ENCODE results near the gene FOLR2.

DNA sequence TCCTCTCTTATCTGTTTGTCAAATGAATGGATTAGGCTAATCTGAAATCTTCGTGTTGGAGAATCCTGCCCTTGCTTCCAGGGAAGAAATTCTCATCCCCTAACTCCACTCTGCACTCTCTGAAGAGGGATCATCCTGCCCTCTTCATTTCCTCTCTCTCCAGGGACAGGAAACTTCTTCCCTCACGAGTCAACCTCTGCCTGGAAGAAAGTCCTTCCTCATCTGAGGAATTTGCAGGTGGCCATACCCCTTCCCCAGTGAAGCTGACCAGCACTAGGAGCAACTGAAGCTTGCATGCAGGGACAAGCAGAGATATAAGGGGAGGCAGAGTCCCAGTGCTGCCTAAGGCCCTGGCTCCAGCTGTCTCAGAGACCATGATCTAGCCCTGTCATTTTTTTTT lies 31.0 kb downstream of the FOLR2 start:
- TF ChIP-seq EZH2phosphoT487 (IDR thresholded peaks at IDR 0.05; ENCODE audit: borderline replicate concordance, low read depth) = no peak
- TF ChIP-seq FOSL2 (IDR thresholded peaks at IDR 0.05; ENCODE audit: borderline replicate concordance, low read depth) = no peak
- TF ChIP-seq, protein P1, sequence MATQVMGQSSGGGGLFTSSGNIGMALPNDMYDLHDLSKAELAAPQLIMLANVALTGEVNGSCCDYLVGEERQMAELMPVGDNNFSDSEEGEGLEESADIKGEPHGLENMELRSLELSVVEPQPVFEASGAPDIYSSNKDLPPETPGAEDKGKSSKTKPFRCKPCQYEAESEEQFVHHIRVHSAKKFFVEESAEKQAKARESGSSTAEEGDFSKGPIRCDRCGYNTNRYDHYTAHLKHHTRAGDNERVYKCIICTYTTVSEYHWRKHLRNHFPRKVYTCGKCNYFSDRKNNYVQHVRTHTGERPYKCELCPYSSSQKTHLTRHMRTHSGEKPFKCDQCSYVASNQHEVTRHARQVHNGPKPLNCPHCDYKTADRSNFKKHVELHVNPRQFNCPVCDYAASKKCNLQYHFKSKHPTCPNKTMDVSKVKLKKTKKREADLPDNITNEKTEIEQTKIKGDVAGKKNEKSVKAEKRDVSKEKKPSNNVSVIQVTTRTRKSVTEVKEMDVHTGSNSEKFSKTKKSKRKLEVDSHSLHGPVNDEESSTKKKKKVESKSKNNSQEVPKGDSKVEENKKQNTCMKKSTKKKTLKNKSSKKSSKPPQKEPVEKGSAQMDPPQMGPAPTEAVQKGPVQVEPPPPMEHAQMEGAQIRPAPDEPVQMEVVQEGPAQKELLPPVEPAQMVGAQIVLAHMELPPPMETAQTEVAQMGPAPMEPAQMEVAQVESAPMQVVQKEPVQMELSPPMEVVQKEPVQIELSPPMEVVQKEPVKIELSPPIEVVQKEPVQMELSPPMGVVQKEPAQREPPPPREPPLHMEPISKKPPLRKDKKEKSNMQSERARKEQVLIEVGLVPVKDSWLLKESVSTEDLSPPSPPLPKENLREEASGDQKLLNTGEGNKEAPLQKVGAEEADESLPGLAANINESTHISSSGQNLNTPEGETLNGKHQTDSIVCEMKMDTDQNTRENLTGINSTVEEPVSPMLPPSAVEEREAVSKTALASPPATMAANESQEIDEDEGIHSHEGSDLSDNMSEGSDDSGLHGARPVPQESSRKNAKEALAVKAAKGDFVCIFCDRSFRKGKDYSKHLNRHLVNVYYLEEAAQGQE (IDR thresholded peaks at IDR 0.05; ENCODE audit: low read depth, low read length) = no peak
- TF ChIP-seq, protein P2, sequence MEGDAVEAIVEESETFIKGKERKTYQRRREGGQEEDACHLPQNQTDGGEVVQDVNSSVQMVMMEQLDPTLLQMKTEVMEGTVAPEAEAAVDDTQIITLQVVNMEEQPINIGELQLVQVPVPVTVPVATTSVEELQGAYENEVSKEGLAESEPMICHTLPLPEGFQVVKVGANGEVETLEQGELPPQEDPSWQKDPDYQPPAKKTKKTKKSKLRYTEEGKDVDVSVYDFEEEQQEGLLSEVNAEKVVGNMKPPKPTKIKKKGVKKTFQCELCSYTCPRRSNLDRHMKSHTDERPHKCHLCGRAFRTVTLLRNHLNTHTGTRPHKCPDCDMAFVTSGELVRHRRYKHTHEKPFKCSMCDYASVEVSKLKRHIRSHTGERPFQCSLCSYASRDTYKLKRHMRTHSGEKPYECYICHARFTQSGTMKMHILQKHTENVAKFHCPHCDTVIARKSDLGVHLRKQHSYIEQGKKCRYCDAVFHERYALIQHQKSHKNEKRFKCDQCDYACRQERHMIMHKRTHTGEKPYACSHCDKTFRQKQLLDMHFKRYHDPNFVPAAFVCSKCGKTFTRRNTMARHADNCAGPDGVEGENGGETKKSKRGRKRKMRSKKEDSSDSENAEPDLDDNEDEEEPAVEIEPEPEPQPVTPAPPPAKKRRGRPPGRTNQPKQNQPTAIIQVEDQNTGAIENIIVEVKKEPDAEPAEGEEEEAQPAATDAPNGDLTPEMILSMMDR (IDR thresholded peaks at IDR 0.05) = no peak
- TF ChIP-seq, protein P3, sequence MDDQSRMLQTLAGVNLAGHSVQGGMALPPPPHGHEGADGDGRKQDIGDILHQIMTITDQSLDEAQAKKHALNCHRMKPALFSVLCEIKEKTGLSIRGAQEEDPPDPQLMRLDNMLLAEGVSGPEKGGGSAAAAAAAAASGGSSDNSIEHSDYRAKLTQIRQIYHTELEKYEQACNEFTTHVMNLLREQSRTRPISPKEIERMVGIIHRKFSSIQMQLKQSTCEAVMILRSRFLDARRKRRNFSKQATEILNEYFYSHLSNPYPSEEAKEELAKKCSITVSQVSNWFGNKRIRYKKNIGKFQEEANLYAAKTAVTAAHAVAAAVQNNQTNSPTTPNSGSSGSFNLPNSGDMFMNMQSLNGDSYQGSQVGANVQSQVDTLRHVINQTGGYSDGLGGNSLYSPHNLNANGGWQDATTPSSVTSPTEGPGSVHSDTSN (IDR thresholded peaks at IDR 0.05) = no peak
- TF ChIP-seq EP300 (IDR thresholded peaks at IDR 0.05; ENCODE audit: borderline replicate concordance in 1 of 2, low read depth in 1 of 2, low read length in 1 of 2) = no peak
- TF ChIP-seq YY1 (IDR thresholded peaks at IDR 0.05; ENCODE audit: low read depth) = no peak

Data from SK-N-SH (cell line).